HepG2 (cell line): ENCODE data around the gene BAZ1B.

ENCODE experiments used
- BRCA1 ChIP-seq: sonication (generic); formaldehyde crosslinking; IDR thresholded peaks from 2 replicates; pipeline ENCODE4 v1.4.0; 2020; ENCODE audit warnings: missing genetic modification reagents
- CREB1 ChIP-seq, 2 experiments: fragments of 450-650 bp in 1 of 2; IDR thresholded peaks; 2 replicates each; pipeline ENCODE4 v1.6.1; 2016 to 2017; ENCODE audit warnings: control low read depth in 1 of 2, mild to moderate bottlenecking in 1 of 2, missing compliant biosample characterization in 1 of 2, missing genetic modification characterization in 1 of 2
- CTCF ChIP-seq: sonication (generic); formaldehyde crosslinking; IDR thresholded peaks from 2 replicates; pipeline ENCODE4 v1.5.0; 2020; ENCODE audit warnings: mild to moderate bottlenecking, missing genetic modification reagents, moderate library complexity
- ETS1 ChIP-seq: sonication (generic); formaldehyde crosslinking; IDR thresholded peaks from 2 replicates; pipeline ENCODE4 v1.4.0; 2020; ENCODE audit warnings: missing genetic modification reagents
- MAX ChIP-seq: IDR thresholded peaks from 2 replicates; pipeline ENCODE4 v1.6.1; 2012; ENCODE audit warnings: inconsistent platforms
- MLLT10 ChIP-seq: sonication (generic); formaldehyde crosslinking; IDR thresholded peaks from 2 replicates; pipeline ENCODE4 v1.4.0; 2020; ENCODE audit warnings: missing genetic modification reagents
- SP5 ChIP-seq: IDR thresholded peaks from 2 replicates; pipeline ENCODE4 v1.6.1; 2016; ENCODE audit warnings: low read depth, borderline replicate concordance
- TRIM24 ChIP-seq: sonication (generic); formaldehyde crosslinking; IDR thresholded peaks from 2 replicates; pipeline ENCODE4 v1.8.0; 2022; ENCODE audit warnings: mild to moderate bottlenecking, missing genetic modification reagents
- USF2 ChIP-seq, 2 experiments: sonication (generic) in 1 of 2; formaldehyde crosslinking in 1 of 2; IDR thresholded peaks; 2 replicates each; pipeline versions ENCODE4 v1.5.1 to v1.6.1; 2011 to 2020; ENCODE audit warnings: borderline replicate concordance in 1 of 2, low read depth in 1 of 2, low read length in 1 of 2, mild to moderate bottlenecking in 1 of 2, missing genetic modification reagents in 1 of 2, moderate library complexity in 1 of 2
- YEATS2 ChIP-seq: sonication (generic); formaldehyde crosslinking; IDR thresholded peaks from 2 replicates; pipeline ENCODE4 v1.4.0; 2020; ENCODE audit warnings: missing genetic modification reagents, borderline replicate concordance
- ZBTB7B ChIP-seq: sonication (generic); formaldehyde crosslinking; IDR thresholded peaks from 2 replicates; pipeline ENCODE4 v1.4.0; 2020; ENCODE audit warnings: missing genetic modification reagents
- ZNF263 ChIP-seq: sonication (generic); formaldehyde crosslinking; IDR thresholded peaks from 2 replicates; pipeline ENCODE4 v1.4.0; 2020; ENCODE audit warnings: missing genetic modification reagents
- ZNF44 ChIP-seq: sonication (generic); formaldehyde crosslinking; IDR thresholded peaks from 2 replicates; pipeline ENCODE4 v1.5.1; 2020; ENCODE audit warnings: mild to moderate bottlenecking, missing genetic modification reagents
- ZNF605 ChIP-seq: sonication (generic); formaldehyde crosslinking; IDR thresholded peaks from 2 replicates; pipeline ENCODE4 v1.8.0; 2022; ENCODE audit warnings: mild to moderate bottlenecking, missing genetic modification reagents

- TF ChIP-seq MAX, result no peak
- no peak for TF ChIP-seq TRIM24
- TF ChIP-seq USF2 (IDR thresholded peaks at IDR 0.05; ENCODE audit: low read depth, low read length), result no peak
- no peak for TF ChIP-seq USF2 (CRISPR knock-in tag; IDR thresholded peaks at IDR 0.05; ENCODE audit: borderline replicate concordance)
- TF ChIP-seq ZBTB7B (CRISPR knock-in tag), result no peak
- TF ChIP-seq ETS1 (CRISPR knock-in tag), result no peak
- no peak for TF ChIP-seq CREB1 (IDR thresholded peaks at IDR 0.05)
- TF ChIP-seq CREB1 (CRISPR knock-in tag; IDR thresholded peaks at IDR 0.05), result no peak
- no peak; the same call in 1 of the 2 replicates for TF ChIP-seq CTCF (CRISPR knock-in tag)
- no peak for TF ChIP-seq BRCA1
- TF ChIP-seq ZNF44 (CRISPR knock-in tag), result no peak
- TF ChIP-seq YEATS2 (CRISPR knock-in tag), result no peak
- TF ChIP-seq SP5, result no peak
- 0 out of 2 replicates have a peak, but pooled peaks have one; percentile 14 for TF ChIP-seq ZNF263 (CRISPR knock-in tag)
- TF ChIP-seq ZNF605, result peak; percentile 21; the same call in 1 of the 2 replicates
- no peak for TF ChIP-seq MLLT10 (CRISPR knock-in tag)
Measured at GRCh38 chr7:73423519-73424488, 98.3 kb downstream of the BAZ1B start.
